Caco-2 (cell line): ENCODE results near the gene TDRD12. TPM values are rescaled to one million over a fixed set of nuclear protein-coding genes. Genes with fewer than 3 reads are reported as not detected.

Source experiments
- BruUV-seq: library from RNA; stranded (reverse); fragments of 400-500 nt; replicated peaks from 2 replicates; lab custom pipeline; 2021; lab: Mats Ljungman, UMichigan
- CTCF ChIA-PET: fragments of 300-600 bp; sonication (Branson Sonifier 250); formaldehyde crosslinking; loops from one replicate; lab custom pipeline; 2022; ENCODE audit warnings: antibody characterized with exemption; lab: Charles Lee
- POLR2A ChIA-PET: fragments of 300-600 bp; sonication (Branson Sonifier 250); formaldehyde crosslinking; loops from one replicate; lab custom pipeline; 2022; ENCODE audit warnings: antibody characterized with exemption; lab: Charles Lee
- DNase-seq, 2 experiments: peaks; one replicate each; pipeline versions ENCODE4 v3.0.0 to v3.0.0-alpha.2; 2020 to 2022
- H3K27me3 ChIP-seq: replicated peaks from 2 replicates; pipeline ENCODE4 v1.6.0; 2011; ENCODE audit warnings: low read length; ENCODE audit not compliant: control insufficient read depth, insufficient read depth
- H3K36me3 ChIP-seq: 2 replicates; pipeline ENCODE4 v1.5.1; 2011; ENCODE audit warnings: low read length; ENCODE audit not compliant: control insufficient read depth, insufficient read depth
- H3K4me1 ChIP-seq: fragments of 250-450 bp; sonication (Bioruptor Pico); 2 replicates; pipeline ENCODE4 v1.5.1; 2020; ENCODE audit warnings: mild to moderate bottlenecking
- H3K4me3 ChIP-seq: 2 replicates; pipeline ENCODE4 v1.5.1; 2011; ENCODE audit warnings: low read depth, mild to moderate bottlenecking, control low read depth, low read length
- H3K9me3 ChIP-seq: fragments of 250-450 bp; sonication (Bioruptor Pico); 2 replicates; pipeline ENCODE4 v1.5.1; 2020; ENCODE audit warnings: mild to moderate bottlenecking, moderate library complexity
- H3K27ac Mint-ChIP-seq: one replicate; pipeline ENCODE4 v1.8.0; 2022; ENCODE audit warnings: mixed read lengths; ENCODE audit not compliant: unreplicated experiment
- H3K27me3 Mint-ChIP-seq: one replicate; pipeline ENCODE4 v1.8.0; 2022; ENCODE audit warnings: mixed read lengths; ENCODE audit not compliant: insufficient read depth, unreplicated experiment
- H3K36me3 Mint-ChIP-seq: one replicate; pipeline ENCODE4 v1.8.0; 2022; ENCODE audit warnings: mild to moderate bottlenecking, mixed read lengths; ENCODE audit not compliant: insufficient read depth, unreplicated experiment
- H3K4me1 Mint-ChIP-seq: one replicate; pipeline ENCODE4 v1.8.0; 2022; ENCODE audit warnings: low read depth, mixed read lengths; ENCODE audit not compliant: unreplicated experiment
- H3K4me3 Mint-ChIP-seq: one replicate; pipeline ENCODE4 v1.8.0; 2022; ENCODE audit warnings: mild to moderate bottlenecking, moderate library complexity, mixed read lengths; ENCODE audit not compliant: unreplicated experiment
- H3K9me3 Mint-ChIP-seq: one replicate; pipeline ENCODE4 v1.8.0; 2022; ENCODE audit warnings: mixed read lengths; ENCODE audit not compliant: unreplicated experiment
- intact Hi-C: fragments of 100-400 bp; cut with micrococcal nuclease; formaldehyde crosslinking; loops from one replicate; pipeline ENCODE4 v1.10.0; 2022; ENCODE audit not compliant: unreplicated experiment
- total RNA-seq: library from RNA; stranded (reverse); gene quantifications from 2 replicates; pipeline ENCODE4 v1.2.3, GENCODE V29; 2022
- TF ChIP-seq, protein P1 (sequence below), 2 experiments: fragments of 200-600 bp in 1 of 2; IDR thresholded peaks; 1 replicate in 1 of 2; 2 replicates in 1 of 2; pipeline versions ENCODE4 v1.5.1 to v1.8.0; 2011 to 2022; ENCODE audit warnings: antibody characterized with exemption in 1 of 2, control low read depth in 1 of 2, inconsistent platforms in 1 of 2, low read depth in 1 of 2, low read length in 1 of 2, mild to moderate bottlenecking in 1 of 2, moderate library complexity in 1 of 2; ENCODE audit not compliant: insufficient read depth in 1 of 2, severe bottlenecking in 1 of 2, unreplicated experiment in 1 of 2

TDRD12 gene
- total RNA-seq, 1 experiment from 2014 or later: 0.11 TPM

DNA sequence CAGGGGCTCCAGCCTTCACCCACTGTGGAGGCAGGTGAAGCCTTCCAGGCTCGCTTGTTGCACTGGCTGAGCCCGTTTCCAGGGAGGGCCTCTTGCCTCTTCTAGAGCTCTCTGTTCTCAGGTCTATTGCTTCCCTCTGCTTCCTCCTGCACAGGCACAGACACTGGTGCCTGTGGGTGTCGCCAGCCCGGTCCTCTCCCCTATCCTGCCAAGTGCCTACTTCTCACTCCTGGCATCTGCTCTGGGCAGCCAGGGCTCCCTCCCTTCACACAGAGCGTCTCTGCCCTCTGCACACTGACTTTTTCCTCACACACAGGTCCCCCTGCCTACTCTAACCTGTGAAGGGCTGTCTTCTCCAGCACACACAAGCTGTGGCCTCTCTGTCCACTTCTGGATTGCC is 89.7 kb downstream of the TDRD12 start:
- DNase-seq: no peak
- POLR2A ChIA-PET: no interaction called here
- H3K9me3 Mint-ChIP-seq: no peaks in the 10 kb centered on the region
- CTCF ChIA-PET: no interaction called here
- TF ChIP-seq, protein P1, sequence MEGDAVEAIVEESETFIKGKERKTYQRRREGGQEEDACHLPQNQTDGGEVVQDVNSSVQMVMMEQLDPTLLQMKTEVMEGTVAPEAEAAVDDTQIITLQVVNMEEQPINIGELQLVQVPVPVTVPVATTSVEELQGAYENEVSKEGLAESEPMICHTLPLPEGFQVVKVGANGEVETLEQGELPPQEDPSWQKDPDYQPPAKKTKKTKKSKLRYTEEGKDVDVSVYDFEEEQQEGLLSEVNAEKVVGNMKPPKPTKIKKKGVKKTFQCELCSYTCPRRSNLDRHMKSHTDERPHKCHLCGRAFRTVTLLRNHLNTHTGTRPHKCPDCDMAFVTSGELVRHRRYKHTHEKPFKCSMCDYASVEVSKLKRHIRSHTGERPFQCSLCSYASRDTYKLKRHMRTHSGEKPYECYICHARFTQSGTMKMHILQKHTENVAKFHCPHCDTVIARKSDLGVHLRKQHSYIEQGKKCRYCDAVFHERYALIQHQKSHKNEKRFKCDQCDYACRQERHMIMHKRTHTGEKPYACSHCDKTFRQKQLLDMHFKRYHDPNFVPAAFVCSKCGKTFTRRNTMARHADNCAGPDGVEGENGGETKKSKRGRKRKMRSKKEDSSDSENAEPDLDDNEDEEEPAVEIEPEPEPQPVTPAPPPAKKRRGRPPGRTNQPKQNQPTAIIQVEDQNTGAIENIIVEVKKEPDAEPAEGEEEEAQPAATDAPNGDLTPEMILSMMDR (IDR thresholded peaks at IDR 0.05; ENCODE audit: insufficient read depth in 1 of 2, low read depth in 1 of 2, low read length in 1 of 2, severe bottlenecking in 1 of 2, unreplicated experiment in 1 of 2): no peak
- intact Hi-C loops: no loop called here
- H3K27ac Mint-ChIP-seq: no peak overlapping the region
- H3K4me1 Mint-ChIP-seq: peaks cover 11% of the 10 kb centered on the region
- no peaks in the 10 kb centered on the region for H3K27me3 Mint-ChIP-seq
- Histone ChIP-seq H3K27me3 (no peaks in the 10 kb centered on the region), H3K4me1 (peaks cover 17% of the 10 kb centered on the region), H3K4me3 (no peak overlapping the region), H3K9me3 (no peaks in the 10 kb centered on the region), H3K36me3 (no peaks in the 10 kb centered on the region)
- no TSS peak for BruUV-seq
- no peaks in the 10 kb centered on the region for H3K36me3 Mint-ChIP-seq
- H3K4me3 Mint-ChIP-seq: no peak overlapping the region

DNA sequence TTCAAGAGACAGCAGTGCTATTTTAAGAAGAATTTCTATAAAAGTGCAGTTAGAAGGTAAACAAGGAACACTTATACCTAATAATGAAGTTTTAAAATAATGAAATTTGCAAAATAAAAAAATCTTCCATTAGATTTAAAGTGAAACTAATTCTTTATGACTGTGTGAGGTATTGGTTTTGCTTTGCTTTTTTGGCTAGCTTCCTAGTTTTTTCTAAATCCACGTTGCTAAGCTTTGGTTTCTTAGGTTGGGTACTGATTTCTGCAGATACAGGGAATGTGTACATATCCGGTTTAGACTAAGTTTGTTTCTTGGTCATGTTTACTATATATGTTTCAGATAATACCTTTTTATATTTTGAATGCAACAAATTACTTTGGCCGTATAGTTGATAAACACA is 90.2 kb downstream of the TDRD12 start:
- H3K4me1 Mint-ChIP-seq: peaks cover 11% of the 10 kb centered on the region
- Histone ChIP-seq H3K4me1 (peaks cover 17% of the 10 kb centered on the region), H3K36me3 (no peaks in the 10 kb centered on the region), H3K27me3 (no peaks in the 10 kb centered on the region), H3K9me3 (no peaks in the 10 kb centered on the region), H3K4me3 (no peak overlapping the region)
- CTCF ChIA-PET: no interaction called here
- no peak for DNase-seq
- POLR2A ChIA-PET: no interaction called here
- H3K36me3 Mint-ChIP-seq: no peaks in the 10 kb centered on the region
- H3K27ac Mint-ChIP-seq: no peak overlapping the region
- BruUV-seq: no TSS peak
- no peaks in the 10 kb centered on the region for H3K27me3 Mint-ChIP-seq
- no peak overlapping the region for H3K4me3 Mint-ChIP-seq
- TF ChIP-seq, protein P1 (IDR thresholded peaks at IDR 0.05; ENCODE audit: insufficient read depth in 1 of 2, low read depth in 1 of 2, low read length in 1 of 2, severe bottlenecking in 1 of 2, unreplicated experiment in 1 of 2): no peak
- no peaks in the 10 kb centered on the region for H3K9me3 Mint-ChIP-seq
- intact Hi-C loops: no loop called here

DNA sequence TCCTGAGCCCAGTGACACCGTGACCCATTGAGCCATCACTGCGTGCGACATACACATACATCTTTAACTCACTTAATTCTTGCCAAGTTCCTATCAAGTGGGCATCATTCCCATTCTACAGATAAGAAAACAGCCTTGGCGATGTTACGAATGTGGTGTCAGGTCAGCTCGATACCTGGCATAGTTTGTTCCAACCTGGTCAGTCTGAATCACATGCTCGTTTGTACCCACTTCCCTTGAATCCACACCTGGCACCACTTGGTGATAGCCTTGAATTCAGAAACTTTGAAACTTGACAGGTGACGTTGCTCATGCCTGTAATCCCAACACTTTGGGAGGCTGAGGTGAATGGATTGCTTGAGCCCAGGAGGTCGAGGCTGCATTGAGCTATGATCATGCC is 90.9 kb downstream of the TDRD12 start:
- intact Hi-C loops: no loop called here
- Histone ChIP-seq H3K9me3 (no peaks in the 10 kb centered on the region), H3K4me3 (no peak overlapping the region), H3K4me1 (peaks cover 17% of the 10 kb centered on the region), H3K27me3 (no peaks in the 10 kb centered on the region), H3K36me3 (no peaks in the 10 kb centered on the region)
- H3K36me3 Mint-ChIP-seq: no peaks in the 10 kb centered on the region
- H3K27me3 Mint-ChIP-seq: no peaks in the 10 kb centered on the region
- ChIA-PET CTCF (no interaction called here), POLR2A (no interaction called here)
- H3K4me1 Mint-ChIP-seq: peaks cover 11% of the 10 kb centered on the region
- no peak overlapping the region for H3K4me3 Mint-ChIP-seq
- no TSS peak for BruUV-seq
- no peaks in the 10 kb centered on the region for H3K9me3 Mint-ChIP-seq
- H3K27ac Mint-ChIP-seq: no peak overlapping the region
- TF ChIP-seq, protein P1 (IDR thresholded peaks at IDR 0.05; ENCODE audit: insufficient read depth in 1 of 2, low read depth in 1 of 2, low read length in 1 of 2, severe bottlenecking in 1 of 2, unreplicated experiment in 1 of 2): no peak
- DNase-seq: no peak
